ENCODE measurements around the gene SPNS2. TPM values are rescaled to one million over a fixed set of nuclear protein-coding genes. Genes with fewer than 3 reads are reported as not detected.

SPNS2 gene
- polyA plus RNA-seq, 1 of the 3 experiments (the other 2 are of a cell fraction): 0.08 TPM

GRCh38 chr17:4540224-4540651 is 41.6 kb downstream of the SPNS2 start:
- Histone ChIP-seq H3K27ac (ENCODE audit: low read depth in 2 of 2, low read length in 1 of 2) (no peak overlapping the region), H3K79me2 (ENCODE audit: insufficient read depth) (no peaks in the 10 kb centered on the region), H3K27me3 (ENCODE audit: insufficient read depth) (no peaks in the 10 kb centered on the region), H3K4me3 (ENCODE audit: low read depth in 2 of 2, low read length in 1 of 2) (no peak overlapping the region), H3K4me2 (no peak overlapping the region), H3K9me3 (no peaks in the 10 kb centered on the region), H3K9me2 (no peaks in the 10 kb centered on the region), H4K20me1 (ENCODE audit: insufficient read depth) (no peaks in the 10 kb centered on the region), H3K4me1 (ENCODE audit: control insufficient read depth in 1 of 2, insufficient read depth in 2 of 2, low read depth in 1 of 2, low read length in 1 of 2) (peaks cover 0 to 9% of the 10 kb centered on the region in 2 experiments; a peak in 1 of 4 replicates), H3K9ac (no peak overlapping the region), H3K36me3 (replicated peaks in 1 of 2; ENCODE audit: control insufficient read depth in 1 of 2, insufficient read depth in 2 of 2, low read length in 1 of 2) (peaks cover 3 to 67% of the 10 kb centered on the region in 2 experiments), H2AFZ (ENCODE audit: low read depth) (no peak overlapping the region), H3F3A (replicated peaks; ENCODE audit: insufficient read depth) (no peaks in the 10 kb centered on the region)
- ChIA-PET CTCF (interaction anchor here (0.6 to 1.8 kb wide), 4 partner anchors 8 to 119 kb away, joined by 3 to 7 read pairs (median 4); no protein-coding TSS in a partner anchor), POLR2A (no interaction called here)
- WGBS (ENCODE audit: low lambda C conversion rate): 93% methylated on average over 5 of the region's 14 CpGs
- TF ChIP-seq TEAD4 (IDR thresholded peaks at IDR 0.05; ENCODE audit: borderline replicate concordance, insufficient read depth): no peak
- TF ChIP-seq FOXM1 (IDR thresholded peaks at IDR 0.05; ENCODE audit: low read depth): no peak
- no peak for TF ChIP-seq TCF12 (IDR thresholded peaks at IDR 0.05)
- TF ChIP-seq POLR2AphosphoS5 (IDR thresholded peaks at IDR 0.05; ENCODE audit: low read depth, low read length): no peak
- TF ChIP-seq RAD21 (IDR thresholded peaks at IDR 0.05; ENCODE audit: low read length): no peak
- TF ChIP-seq USF1 (IDR thresholded peaks at IDR 0.05; ENCODE audit: borderline replicate concordance, low read depth): no peak
- TF ChIP-seq GABPA (IDR thresholded peaks at IDR 0.05; ENCODE audit: low read depth): no peak
- TF ChIP-seq SIN3A (IDR thresholded peaks at IDR 0.05; ENCODE audit: borderline replicate concordance, low read depth, low read length): no peak
- no peak for TF ChIP-seq IRF3 (IDR thresholded peaks at IDR 0.05; ENCODE audit: low read depth, low read length)
- no peak for TF ChIP-seq YY1 (IDR thresholded peaks at IDR 0.05; ENCODE audit: low read depth)
- TF ChIP-seq RCOR1 (IDR thresholded peaks at IDR 0.05; ENCODE audit: low read length): no peak
- TF ChIP-seq EP300 (IDR thresholded peaks at IDR 0.05; ENCODE audit: borderline replicate concordance in 1 of 2, low read depth in 1 of 2, low read length in 1 of 2): no peak
- DNase-seq: no peak

- WGBS (ENCODE audit: low lambda C conversion rate): 90% methylated on average over 11 of the region's 15 CpGs
- H3K79me2 ChIP-seq (ENCODE audit: insufficient read depth): no peaks in the 10 kb centered on the region
- H3K27me3 ChIP-seq (ENCODE audit: insufficient read depth): no peaks in the 10 kb centered on the region
- no peaks in the 10 kb centered on the region for H3K9me2 ChIP-seq
- H3K36me3 ChIP-seq (replicated peaks in 1 of 2; ENCODE audit: control insufficient read depth in 1 of 2, insufficient read depth in 2 of 2, low read length in 1 of 2): peaks cover 3 to 73% of the 10 kb centered on the region in 2 experiments
- H3K4me2 ChIP-seq: no peak overlapping the region
- no peaks in the 10 kb centered on the region for H3K9me3 ChIP-seq
- DNase-seq: no peak
- H3K4me1 ChIP-seq (ENCODE audit: control insufficient read depth in 1 of 2, insufficient read depth in 2 of 2, low read depth in 1 of 2, low read length in 1 of 2): peaks cover 0 to 7% of the 10 kb centered on the region in 2 experiments; a peak in 1 of 4 replicates
- no peak overlapping the region for H2AFZ ChIP-seq (ENCODE audit: low read depth)
- H3F3A ChIP-seq (replicated peaks; ENCODE audit: insufficient read depth): no peaks in the 10 kb centered on the region
- H3K27ac ChIP-seq (ENCODE audit: low read depth in 2 of 2, low read length in 1 of 2): no peak overlapping the region
- ChIA-PET POLR2A (no interaction called here), CTCF (interaction anchor here (0.6 to 2.2 kb wide), 5 partner anchors 8 to 120 kb away, joined by 3 to 10 read pairs (median 4); no protein-coding TSS in a partner anchor)
- TF ChIP-seq EZH2phosphoT487 (IDR thresholded peaks at IDR 0.05; ENCODE audit: borderline replicate concordance, low read depth) (no peak), MXI1 (IDR thresholded peaks at IDR 0.05; ENCODE audit: low read depth, low read length) (no peak), TEAD4 (IDR thresholded peaks at IDR 0.05; ENCODE audit: borderline replicate concordance, insufficient read depth) (no peak), FOXJ3 (CRISPR knock-in tag; IDR thresholded peaks at IDR 0.05) (no peak), FOXM1 (IDR thresholded peaks at IDR 0.05; ENCODE audit: low read depth) (no peak)
- H3K4me3 ChIP-seq (ENCODE audit: low read depth in 2 of 2, low read length in 1 of 2): no peak overlapping the region
- H4K20me1 ChIP-seq (ENCODE audit: insufficient read depth): no peaks in the 10 kb centered on the region
- H3K9ac ChIP-seq: no peak overlapping the region
These were observed 42.1 kb downstream of the SPNS2 start for GRCh38 chr17:4540687-4541327.

All from SK-N-SH (cell line).